ENCODE measurements around the gene STX5.

GRCh38 chr11:62799486-62799885 lies 32.4 kb downstream of the STX5 start:
- TF ChIP-seq CTCF (IDR thresholded peaks at IDR 0.05; ENCODE audit: low read length) (no peak), EZH2 (optimal IDR thresholded peaks at IDR 0.05; ENCODE audit: low read depth, low read length) (no peak)

Measured in MM.1S (cell line).